HepG2 (cell line): ENCODE data around the gene DPH1. TPM values are rescaled to one million over a fixed set of nuclear protein-coding genes. Genes with fewer than 3 reads are reported as not detected.

ENCODE experiments used
- ARID3A ChIP-seq: IDR thresholded peaks from 2 replicates; pipeline ENCODE4 v1.6.1; 2012; ENCODE audit warnings: low read depth, low read length, improper control_type of control experiment
- BORCS8-MEF2B ChIP-seq: sonication (generic); formaldehyde crosslinking; IDR thresholded peaks from 2 replicates; pipeline ENCODE4 v1.8.0; 2022; ENCODE audit warnings: mild to moderate bottlenecking, missing genetic modification reagents
- GFI1 ChIP-seq: sonication (generic); formaldehyde crosslinking; IDR thresholded peaks from 2 replicates; pipeline ENCODE4 v1.5.0; 2020; ENCODE audit warnings: missing genetic modification reagents, mild to moderate bottlenecking, borderline replicate concordance
- KLF13 ChIP-seq: sonication (generic); formaldehyde crosslinking; IDR thresholded peaks from 2 replicates; pipeline ENCODE4 v1.4.0; 2020; ENCODE audit warnings: mild to moderate bottlenecking, missing genetic modification reagents
- PHF8 ChIP-seq: sonication (generic); formaldehyde crosslinking; IDR thresholded peaks from 2 replicates; pipeline ENCODE4 v1.5.0; 2020; ENCODE audit warnings: missing genetic modification reagents
- RBM39 ChIP-seq: fragments of 200-400 bp; formaldehyde crosslinking; IDR thresholded peaks from one replicate; pipeline ENCODE4 v1.6.1; 2018; ENCODE audit warnings: antibody characterized with exemption, mild to moderate bottlenecking, low read depth, low read length; ENCODE audit not compliant: poor library complexity, severe bottlenecking
- SIN3A ChIP-seq: IDR thresholded peaks from 2 replicates; pipeline ENCODE4 v1.6.1; 2011; ENCODE audit warnings: low read depth, mild to moderate bottlenecking, control low read depth, low read length, borderline replicate concordance
- TP53 ChIP-seq: sonication (generic); formaldehyde crosslinking; conservative IDR thresholded peaks from 2 replicates; pipeline ENCODE4 v1.4.0; 2020; ENCODE audit warnings: missing genetic modification reagents
- YEATS4 ChIP-seq: sonication (generic); formaldehyde crosslinking; IDR thresholded peaks from 2 replicates; pipeline ENCODE4 v1.4.0; 2020; ENCODE audit warnings: missing genetic modification reagents, borderline replicate concordance
- ZBTB21 ChIP-seq: sonication (generic); formaldehyde crosslinking; IDR thresholded peaks from 2 replicates; pipeline ENCODE4 v1.4.0; 2020; ENCODE audit warnings: missing genetic modification reagents
- ZEB1 ChIP-seq: IDR thresholded peaks from 2 replicates; pipeline ENCODE4 v1.6.1; 2012; ENCODE audit warnings: mild to moderate bottlenecking, low read depth, inconsistent platforms; ENCODE audit not compliant: insufficient replicate concordance
- ZFP91 ChIP-seq: sonication (generic); formaldehyde crosslinking; IDR thresholded peaks from 2 replicates; pipeline ENCODE4 v1.9.0; 2022; ENCODE audit warnings: missing genetic modification reagents, mild to moderate bottlenecking, borderline replicate concordance
- ZFY ChIP-seq: sonication (generic); formaldehyde crosslinking; IDR thresholded peaks from 2 replicates; pipeline ENCODE4 v1.4.0; 2020; ENCODE audit warnings: missing genetic modification reagents
- ZNF446 ChIP-seq: sonication (generic); formaldehyde crosslinking; IDR thresholded peaks from 2 replicates; pipeline ENCODE4 v1.5.0; 2020; ENCODE audit warnings: mild to moderate bottlenecking, missing genetic modification reagents
- ZNF687 ChIP-seq: sonication (generic); formaldehyde crosslinking; IDR thresholded peaks from 2 replicates; pipeline ENCODE4 v1.5.1; 2020; ENCODE audit warnings: mild to moderate bottlenecking, missing genetic modification reagents, moderate library complexity
- polyA plus RNA-seq, 8 experiments: library from polyadenylated mRNA; depleted of rRNA in 3 of 8; stranded (reverse) in 7 of 8; unstranded in 1 of 8; fragments of >200 nt; fragmentation: Illumina TruSeq in 4 of 8; extraction: Trizol in 4 of 8; gene quantifications; 2 replicates each; pipeline versions ENCODE4 v1.2.1 to v1.2.3, GENCODE V29; 2011 to 2016; ENCODE audit warnings: low read depth in 4 of 8, missing spikeins in 1 of 8, mixed read lengths in 1 of 8; ENCODE audit not compliant: insufficient read depth in 1 of 8
- total RNA-seq, 5 experiments: library from RNA; depleted of rRNA; stranded (reverse); fragments of >200 nt; fragmentation: Illumina TruSeq; extraction: Trizol; gene quantifications; 2 replicates each; pipeline ENCODE4 v1.2.3, GENCODE V29; 2016; ENCODE audit warnings: low read depth in 1 of 5
- TF ChIP-seq, protein P1 (sequence below): IDR thresholded peaks from 2 replicates; pipeline ENCODE4 v1.4.0; 2020; ENCODE audit warnings: mild to moderate bottlenecking, missing genetic modification reagents

The DPH1 gene
- total and polyA plus RNA-seq, 2 of the 13 experiments (the other 11 are each of a cell fraction or from before 2014, with no cell fraction given) = 25.3 to 42.8 TPM

DNA sequence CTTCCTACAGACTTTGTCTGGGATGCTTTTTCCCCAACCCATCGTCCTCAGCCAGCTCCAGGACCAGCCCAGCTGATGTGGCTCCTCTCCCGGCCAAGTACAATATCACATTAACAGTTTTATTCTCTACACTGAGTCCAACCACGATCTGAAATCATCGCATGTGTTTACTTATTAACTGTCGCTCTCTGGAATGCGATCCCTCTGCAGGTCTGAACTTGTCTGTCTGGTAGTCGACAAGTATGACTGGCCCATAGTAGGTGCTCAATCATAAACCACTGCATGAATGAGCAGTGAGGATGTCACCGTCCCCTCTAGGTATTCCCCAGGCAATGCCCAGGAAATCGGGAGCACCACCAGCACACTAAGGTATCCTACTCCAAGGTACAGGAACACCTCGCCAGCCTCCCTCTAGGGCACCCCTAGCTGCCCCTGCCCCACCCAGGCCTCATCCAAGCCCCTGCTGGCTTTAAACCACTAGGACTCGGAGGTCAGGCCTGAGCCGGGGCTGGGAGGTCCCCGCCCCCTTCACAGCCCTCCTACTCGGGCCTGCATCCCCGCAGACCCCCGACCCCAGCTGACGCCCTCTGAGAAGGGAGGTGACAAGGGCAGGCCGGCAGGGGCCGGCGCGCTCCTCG is 32.5 kb upstream of the DPH1 start (continued):
- peak; percentile 27; the same call in 1 of the 2 replicates for TF ChIP-seq ZNF687 (CRISPR knock-in tag)
- peak; percentile 1 for TF ChIP-seq RBM39
- TF ChIP-seq GFI1 (CRISPR knock-in tag) = peak; percentile 69; the same call in 1 of the 2 replicates
- no peak for TF ChIP-seq BORCS8-MEF2B
- TF ChIP-seq ZBTB21 (CRISPR knock-in tag) = no peak
- no peak for TF ChIP-seq KLF13
- TF ChIP-seq ZNF446 (CRISPR knock-in tag) = no peak
- peak; percentile 44 for TF ChIP-seq PHF8 (CRISPR knock-in tag)
- TF ChIP-seq ZEB1 = peak; percentile 34
- peak; percentile 12; the same call in 1 of the 2 replicates for TF ChIP-seq ZFP91 (CRISPR knock-in tag)
- TF ChIP-seq YEATS4 = no peak
- 0 out of 2 replicates have a peak, but pooled peaks have one; percentile 35 for TF ChIP-seq SIN3A
- TF ChIP-seq, protein P1, sequence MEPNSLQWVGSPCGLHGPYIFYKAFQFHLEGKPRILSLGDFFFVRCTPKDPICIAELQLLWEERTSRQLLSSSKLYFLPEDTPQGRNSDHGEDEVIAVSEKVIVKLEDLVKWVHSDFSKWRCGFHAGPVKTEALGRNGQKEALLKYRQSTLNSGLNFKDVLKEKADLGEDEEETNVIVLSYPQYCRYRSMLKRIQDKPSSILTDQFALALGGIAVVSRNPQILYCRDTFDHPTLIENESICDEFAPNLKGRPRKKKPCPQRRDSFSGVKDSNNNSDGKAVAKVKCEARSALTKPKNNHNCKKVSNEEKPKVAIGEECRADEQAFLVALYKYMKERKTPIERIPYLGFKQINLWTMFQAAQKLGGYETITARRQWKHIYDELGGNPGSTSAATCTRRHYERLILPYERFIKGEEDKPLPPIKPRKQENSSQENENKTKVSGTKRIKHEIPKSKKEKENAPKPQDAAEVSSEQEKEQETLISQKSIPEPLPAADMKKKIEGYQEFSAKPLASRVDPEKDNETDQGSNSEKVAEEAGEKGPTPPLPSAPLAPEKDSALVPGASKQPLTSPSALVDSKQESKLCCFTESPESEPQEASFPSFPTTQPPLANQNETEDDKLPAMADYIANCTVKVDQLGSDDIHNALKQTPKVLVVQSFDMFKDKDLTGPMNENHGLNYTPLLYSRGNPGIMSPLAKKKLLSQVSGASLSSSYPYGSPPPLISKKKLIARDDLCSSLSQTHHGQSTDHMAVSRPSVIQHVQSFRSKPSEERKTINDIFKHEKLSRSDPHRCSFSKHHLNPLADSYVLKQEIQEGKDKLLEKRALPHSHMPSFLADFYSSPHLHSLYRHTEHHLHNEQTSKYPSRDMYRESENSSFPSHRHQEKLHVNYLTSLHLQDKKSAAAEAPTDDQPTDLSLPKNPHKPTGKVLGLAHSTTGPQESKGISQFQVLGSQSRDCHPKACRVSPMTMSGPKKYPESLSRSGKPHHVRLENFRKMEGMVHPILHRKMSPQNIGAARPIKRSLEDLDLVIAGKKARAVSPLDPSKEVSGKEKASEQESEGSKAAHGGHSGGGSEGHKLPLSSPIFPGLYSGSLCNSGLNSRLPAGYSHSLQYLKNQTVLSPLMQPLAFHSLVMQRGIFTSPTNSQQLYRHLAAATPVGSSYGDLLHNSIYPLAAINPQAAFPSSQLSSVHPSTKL (CRISPR knock-in tag) = no peak
- peak; percentile 13; the same call in 1 of the 2 replicates for TF ChIP-seq ZFY (CRISPR knock-in tag)
- peak; percentile 70 for TF ChIP-seq ARID3A
- peak; percentile 78; the same call in 1 of the 2 replicates for TF ChIP-seq TP53 (CRISPR knock-in tag)
